Neuronal stem cell (in vitro differentiated cells): ENCODE results near the gene DNASE1L2.

Experiments used
- DNase-seq: peaks from one replicate; pipeline ENCODE4 v3.0.0-alpha.2; 2013; ENCODE audit warnings: low spot score
- H2AFZ ChIP-seq: one replicate; pipeline ENCODE4 v1.6.1; 2013; ENCODE audit warnings: mild to moderate bottlenecking, low read length, inconsistent platforms
- H2AK5ac ChIP-seq: 2 replicates; pipeline ENCODE4 v1.6.1; 2013; ENCODE audit warnings: low read depth, mild to moderate bottlenecking, inconsistent platforms, low read length, moderate library complexity, mixed read lengths
- H2BK120ac ChIP-seq: 2 replicates; pipeline ENCODE4 v1.6.1; 2013; ENCODE audit warnings: low read depth, mild to moderate bottlenecking, inconsistent platforms, low read length, moderate library complexity, mixed read lengths
- H2BK12ac ChIP-seq: one replicate; pipeline ENCODE4 v1.6.1; 2013; ENCODE audit warnings: low read length, inconsistent platforms
- H2BK15ac ChIP-seq: 2 replicates; pipeline ENCODE4 v1.6.1; 2013; ENCODE audit warnings: mild to moderate bottlenecking, low read length, inconsistent platforms, mixed read lengths
- H2BK5ac ChIP-seq: one replicate; pipeline ENCODE4 v1.6.1; 2013; ENCODE audit warnings: inconsistent platforms, mild to moderate bottlenecking, low read length, moderate library complexity
- H3K14ac ChIP-seq: one replicate; pipeline ENCODE4 v1.6.1; 2013; ENCODE audit warnings: low read length, inconsistent platforms
- H3K18ac ChIP-seq: 2 replicates; pipeline ENCODE4 v1.6.1; 2013; ENCODE audit warnings: low read length, inconsistent platforms
- H3K23ac ChIP-seq: 2 replicates; pipeline ENCODE4 v1.6.1; 2013; ENCODE audit warnings: low read depth, mild to moderate bottlenecking, mixed read lengths, low read length, inconsistent platforms; ENCODE audit not compliant: poor library complexity
- H3K27ac ChIP-seq: replicated peaks from 3 replicates; pipeline ENCODE4 v1.5.1; 2013; ENCODE audit warnings: low read length, inconsistent platforms
- H3K27me3 ChIP-seq, 3 experiments: 2 replicates each; pipeline ENCODE4 v1.6.1; 2013; ENCODE audit warnings: low read length in 3 of 3, mild to moderate bottlenecking in 2 of 3, inconsistent platforms in 1 of 3, low read depth in 1 of 3, mixed read lengths in 1 of 3, moderate library complexity in 1 of 3; ENCODE audit not compliant: control insufficient read depth in 3 of 3, insufficient read depth in 3 of 3
- H3K36me3 ChIP-seq, 2 donors: replicated peaks in 1 of 2; 2 replicates each; pipeline ENCODE4 v1.6.1; 2013; ENCODE audit warnings: low read length in 2 of 2; ENCODE audit not compliant: control insufficient read depth in 2 of 2, insufficient read depth in 2 of 2
- H3K4ac ChIP-seq: 2 replicates; pipeline ENCODE4 v1.6.1; 2013; ENCODE audit warnings: inconsistent platforms, mild to moderate bottlenecking, low read length, moderate library complexity
- H3K4me1 ChIP-seq, 2 donors: 1 replicate in 1 of 2; 2 replicates in 1 of 2; pipeline ENCODE4 v1.6.1; 2013; ENCODE audit warnings: low read length in 2 of 2, low read depth in 1 of 2; ENCODE audit not compliant: control insufficient read depth in 2 of 2, insufficient read depth in 1 of 2
- H3K4me2 ChIP-seq: one replicate; pipeline ENCODE4 v1.6.1; 2013; ENCODE audit warnings: mild to moderate bottlenecking, low read length, inconsistent platforms; ENCODE audit not compliant: insufficient read depth, poor library complexity, severe bottlenecking
- H3K4me3 ChIP-seq, 2 donors: 2 replicates each; pipeline ENCODE4 v1.5.1; 2013; ENCODE audit warnings: low read length in 2 of 2, mild to moderate bottlenecking in 2 of 2, inconsistent platforms in 1 of 2, moderate library complexity in 1 of 2
- H3K79me1 ChIP-seq: one replicate; pipeline ENCODE4 v1.6.1; 2013; ENCODE audit warnings: low read depth, mild to moderate bottlenecking, inconsistent platforms, low read length, moderate library complexity
- H3K9ac ChIP-seq: one replicate; pipeline ENCODE4 v1.6.1; 2013; ENCODE audit warnings: mild to moderate bottlenecking, low read depth, low read length, inconsistent platforms; ENCODE audit not compliant: poor library complexity
- H3K9me3 ChIP-seq, 2 donors: replicated peaks in 1 of 2; 2 replicates each; pipeline versions ENCODE3 to v1.6.1; 2013; ENCODE audit warnings: low read length in 2 of 2, mild to moderate bottlenecking in 2 of 2, inconsistent platforms in 1 of 2, low read depth in 1 of 2, mixed read lengths in 1 of 2, moderate library complexity in 1 of 2; ENCODE audit not compliant: control insufficient read depth in 2 of 2, insufficient read depth in 1 of 2
- H4K8ac ChIP-seq: one replicate; pipeline ENCODE4 v1.6.1; 2013; ENCODE audit warnings: low read depth, mild to moderate bottlenecking, inconsistent platforms, low read length, moderate library complexity
- H4K91ac ChIP-seq: one replicate; pipeline ENCODE4 v1.6.1; 2013; ENCODE audit warnings: low read length, low read depth, mild to moderate bottlenecking, inconsistent platforms; ENCODE audit not compliant: poor library complexity
- WGBS, 2 donors: extraction: QIAGEN DNeasy Blood & Tissue Kit; methylation state at CpG; one replicate each; pipeline ENCODE4 v1.1.7; 2013; ENCODE audit warnings: missing lambda C conversion rate in 2 of 2, mixed read lengths in 1 of 2; ENCODE audit not compliant: insufficient read length in 2 of 2, insufficient replicate concordance in 1 of 2; ENCODE audit errors: extremely low coverage in 2 of 2; 5-methylcytosine and 5-hydroxymethylcytosine counted together

The DNASE1L2 gene

GRCh38 chr16:2226245-2226793 lies 9.9 kb upstream of the DNASE1L2 start:
- no peak overlapping the region for H3K18ac ChIP-seq
- H3K27ac ChIP-seq = no peak overlapping the region
- H4K91ac ChIP-seq = no peak overlapping the region
- H4K8ac ChIP-seq = no peak overlapping the region
- no peak overlapping the region for H2BK120ac ChIP-seq
- no peak overlapping the region for H2AFZ ChIP-seq
- H3K79me1 ChIP-seq = peaks cover 18% of the 10 kb centered on the region
- H3K23ac ChIP-seq = no peak overlapping the region
- H2BK5ac ChIP-seq = no peak overlapping the region
- no peak overlapping the region for H2AK5ac ChIP-seq
- no peak overlapping the region for H3K14ac ChIP-seq
- peaks cover 17 to 48% of the 10 kb centered on the region in 2 donors for H3K36me3 ChIP-seq
- no peak overlapping the region for H2BK12ac ChIP-seq
- WGBS, 2 donors = no CpG with 5 or more reads among the region's 9 CpGs
- no peaks in the 10 kb centered on the region for H3K9me3 ChIP-seq
- H2BK15ac ChIP-seq = no peak overlapping the region
- no peak overlapping the region for H3K9ac ChIP-seq
- no peak overlapping the region for H3K4ac ChIP-seq
- peak overlapping the region in 1 of 2 donors; percentile 5 for H3K4me3 ChIP-seq
- H3K4me1 ChIP-seq = peaks cover 2 to 3% of the 10 kb centered on the region in 2 donors
- no peak overlapping the region for H3K4me2 ChIP-seq
- no peak for DNase-seq
- no peaks in the 10 kb centered on the region for H3K27me3 ChIP-seq

GRCh38 chr16:2226918-2227317 lies 9.3 kb upstream of the DNASE1L2 start:
- H2BK12ac ChIP-seq = no peak overlapping the region
- H3K9ac ChIP-seq = no peak overlapping the region
- no peak overlapping the region for H4K91ac ChIP-seq
- no CpG with 5 or more reads among the region's 6 CpGs for WGBS, 2 donors
- H3K36me3 ChIP-seq = peaks cover 22 to 54% of the 10 kb centered on the region in 2 donors
- no peaks in the 10 kb centered on the region for H3K9me3 ChIP-seq
- H3K18ac ChIP-seq = no peak overlapping the region
- no peak overlapping the region for H2BK15ac ChIP-seq
- peaks cover 18% of the 10 kb centered on the region for H3K79me1 ChIP-seq
- H3K4me2 ChIP-seq = no peak overlapping the region
- no peak overlapping the region for H2AK5ac ChIP-seq
- no peak overlapping the region for H3K4ac ChIP-seq
- no peak overlapping the region for H3K4me3 ChIP-seq
- H3K4me1 ChIP-seq = peaks cover 2 to 3% of the 10 kb centered on the region in 2 donors
- H3K27ac ChIP-seq = no peak overlapping the region
- H3K14ac ChIP-seq = no peak overlapping the region
- no peak overlapping the region for H2AFZ ChIP-seq
- H2BK5ac ChIP-seq = no peak overlapping the region
- no peak for DNase-seq
- no peak overlapping the region for H3K23ac ChIP-seq
- no peaks in the 10 kb centered on the region for H3K27me3 ChIP-seq
- H2BK120ac ChIP-seq = no peak overlapping the region
- H4K8ac ChIP-seq = no peak overlapping the region

GRCh38 chr16:2228161-2228824 lies 8.0 kb upstream of the DNASE1L2 start:
- Histone ChIP-seq H2AFZ (no peak overlapping the region), H4K91ac (no peak overlapping the region), H2AK5ac (no peak overlapping the region), H3K4me1 (peaks cover 2 to 3% of the 10 kb centered on the region in 2 donors), H4K8ac (no peak overlapping the region), H3K9me3 (no peaks in the 10 kb centered on the region), H3K36me3 (peaks cover 30 to 68% of the 10 kb centered on the region in 2 donors), H3K79me1 (peaks cover 20% of the 10 kb centered on the region), H3K18ac (no peak overlapping the region), H3K27ac (no peak overlapping the region), H3K4ac (no peak overlapping the region), H2BK5ac (no peak overlapping the region), H3K9ac (peak overlapping the region; percentile 3), H2BK15ac (no peak overlapping the region), H3K4me3 (no peak overlapping the region), H3K14ac (no peak overlapping the region), H2BK120ac (no peak overlapping the region), H3K27me3 (no peaks in the 10 kb centered on the region), H3K4me2 (no peak overlapping the region), H2BK12ac (no peak overlapping the region), H3K23ac (no peak overlapping the region)
- DNase-seq = no peak
- no CpG with 5 or more reads among the region's 25 CpGs for WGBS, 2 donors

GRCh38 chr16:2229091-2229490 lies 7.2 kb upstream of the DNASE1L2 start:
- Histone ChIP-seq H2BK12ac (no peak overlapping the region), H3K4me3 (no peak overlapping the region), H3K4me1 (peaks cover 2 to 3% of the 10 kb centered on the region in 2 donors), H4K8ac (no peak overlapping the region), H3K14ac (no peak overlapping the region), H3K36me3 (peaks cover 33 to 76% of the 10 kb centered on the region in 2 donors), H3K27ac (no peak overlapping the region), H3K27me3 (no peaks in the 10 kb centered on the region), H3K4me2 (no peak overlapping the region), H3K9ac (no peak overlapping the region), H2BK5ac (no peak overlapping the region), H3K79me1 (peaks cover 20% of the 10 kb centered on the region), H2AK5ac (no peak overlapping the region), H2BK15ac (no peak overlapping the region), H2BK120ac (no peak overlapping the region), H2AFZ (no peak overlapping the region), H4K91ac (no peak overlapping the region), H3K23ac (peak overlapping the region; percentile 65), H3K4ac (no peak overlapping the region), H3K9me3 (no peaks in the 10 kb centered on the region), H3K18ac (no peak overlapping the region)
- no peak for DNase-seq
- no CpG with 5 or more reads among the region's 12 CpGs for WGBS, 2 donors
